Measurements from ENCODE around the gene TOX2. TPM values are rescaled to one million over a fixed set of nuclear protein-coding genes. Genes with fewer than 3 reads are reported as not detected.

TOX2 gene
- total RNA-seq, 2 experiments from 2014 or later: 1.5 to 1.9 TPM

- Mint-ChIP-seq H3K36me3 (ENCODE audit: low read depth) (no peaks in the 10 kb centered on the region), H3K4me1 (peaks cover 42% of the 10 kb centered on the region), H3K4me3 (no peak overlapping the region), H3K27ac (no peak overlapping the region), H3K27me3 (peaks cover 74% of the 10 kb centered on the region), H3K9me3 (no peaks in the 10 kb centered on the region)
- CTCF ChIA-PET: interaction anchor here (0.6 to 1.5 kb wide), 4 partner anchors 18 to 163 kb away, joined by 3 to 4 read pairs (median 4); no protein-coding TSS in a partner anchor
- POLR2A ChIA-PET: interaction anchor here (1.1 kb wide), 1 partner anchor 23 kb away, joined by 3 read pairs; no protein-coding TSS in a partner anchor
- no peak for DNase-seq
Observed at GRCh38 chr20:43919686-43920403, 5.2 kb downstream of the TOX2 start.

GRCh38 chr20:43920797-43921196 is 6.1 kb downstream of the TOX2 start:
- ChIA-PET POLR2A (interaction anchor here (1.1 kb wide), 1 partner anchor 22 kb away, joined by 3 read pairs; no protein-coding TSS in a partner anchor), CTCF (interaction anchor here (1.3 kb wide), 1 partner anchor 22 kb away, joined by 3 read pairs; no protein-coding TSS in a partner anchor)
- no peak overlapping the region for H3K27ac Mint-ChIP-seq
- H3K4me1 Mint-ChIP-seq: peaks cover 45% of the 10 kb centered on the region
- no peaks in the 10 kb centered on the region for H3K9me3 Mint-ChIP-seq
- DNase-seq: no peak
- H3K36me3 Mint-ChIP-seq (ENCODE audit: low read depth): no peaks in the 10 kb centered on the region
- H3K4me3 Mint-ChIP-seq: no peak overlapping the region
- peaks cover 73% of the 10 kb centered on the region for H3K27me3 Mint-ChIP-seq

- POLR2A ChIA-PET: interaction anchor here (1.1 kb wide), 1 partner anchor 22 kb away, joined by 3 read pairs; no protein-coding TSS in a partner anchor
- H3K27me3 Mint-ChIP-seq: peaks cover 74% of the 10 kb centered on the region
Observed at GRCh38 chr20:43921227-43921780, 6.7 kb downstream of the TOX2 start.

GRCh38 chr20:43922614-43923013 is 8.0 kb downstream of the TOX2 start:
- no peak for DNase-seq
- H3K9me3 Mint-ChIP-seq: no peaks in the 10 kb centered on the region
- H3K36me3 Mint-ChIP-seq (ENCODE audit: low read depth): no peaks in the 10 kb centered on the region
- no peak overlapping the region for H3K4me3 Mint-ChIP-seq
- peaks cover 47% of the 10 kb centered on the region for H3K4me1 Mint-ChIP-seq
- POLR2A ChIA-PET: no interaction called here
- H3K27ac Mint-ChIP-seq: no peak overlapping the region
- CTCF ChIA-PET: no interaction called here
- H3K27me3 Mint-ChIP-seq: peaks cover 71% of the 10 kb centered on the region

More at GRCh38 chr20:43921227-43921780, 6.7 kb downstream of the TOX2 start:
- Mint-ChIP-seq H3K36me3 (ENCODE audit: low read depth) (no peaks in the 10 kb centered on the region), H3K27ac (no peak overlapping the region), H3K9me3 (no peaks in the 10 kb centered on the region), H3K4me1 (peaks cover 49% of the 10 kb centered on the region), H3K4me3 (no peak overlapping the region)
- DNase-seq: no peak
- CTCF ChIA-PET: no interaction called here

- ChIA-PET POLR2A (no interaction called here), CTCF (no interaction called here)
- Mint-ChIP-seq H3K4me1 (peaks cover 50% of the 10 kb centered on the region), H3K4me3 (no peak overlapping the region), H3K9me3 (no peaks in the 10 kb centered on the region), H3K27ac (no peak overlapping the region), H3K27me3 (peaks cover 70% of the 10 kb centered on the region), H3K36me3 (ENCODE audit: low read depth) (no peaks in the 10 kb centered on the region)
- no peak for DNase-seq
Observed at GRCh38 chr20:43923322-43923721, 8.7 kb downstream of the TOX2 start.

GRCh38 chr20:43923917-43924316 is 9.3 kb downstream of the TOX2 start:
- Mint-ChIP-seq H3K36me3 (ENCODE audit: low read depth) (no peaks in the 10 kb centered on the region), H3K4me3 (no peak overlapping the region), H3K4me1 (peaks cover 50% of the 10 kb centered on the region), H3K9me3 (no peaks in the 10 kb centered on the region), H3K27me3 (peaks cover 67% of the 10 kb centered on the region), H3K27ac (no peak overlapping the region)
- ChIA-PET CTCF (interaction anchor here (0.9 kb wide), 1 partner anchor 13 kb away, joined by 3 read pairs; no protein-coding TSS in a partner anchor), POLR2A (no interaction called here)
- DNase-seq: no peak

GRCh38 chr20:43925215-43925614 is 10.6 kb downstream of the TOX2 start:
- CTCF ChIA-PET: interaction anchor here (1.0 to 1.6 kb wide), 2 partner anchors 9 to 20 kb away, joined by 3 to 4 read pairs; no protein-coding TSS in a partner anchor
- H3K36me3 Mint-ChIP-seq (ENCODE audit: low read depth): no peaks in the 10 kb centered on the region
- H3K4me1 Mint-ChIP-seq: peaks cover 50% of the 10 kb centered on the region
- no peak for DNase-seq
- POLR2A ChIA-PET: no interaction called here
- no peak overlapping the region for H3K27ac Mint-ChIP-seq
- no peaks in the 10 kb centered on the region for H3K9me3 Mint-ChIP-seq
- H3K27me3 Mint-ChIP-seq: peaks cover 63% of the 10 kb centered on the region
- H3K4me3 Mint-ChIP-seq: no peak overlapping the region

- H3K27ac Mint-ChIP-seq: no peak overlapping the region
- ChIA-PET CTCF (interaction anchor here (1.0 to 1.6 kb wide), 4 partner anchors 9 to 56 kb away, joined by 3 to 4 read pairs (median 4); no protein-coding TSS in a partner anchor), POLR2A (no interaction called here)
- no peak for DNase-seq
- H3K4me3 Mint-ChIP-seq: no peak overlapping the region
- H3K4me1 Mint-ChIP-seq: peaks cover 50% of the 10 kb centered on the region
- peaks cover 61% of the 10 kb centered on the region for H3K27me3 Mint-ChIP-seq
- no peaks in the 10 kb centered on the region for H3K9me3 Mint-ChIP-seq
- H3K36me3 Mint-ChIP-seq (ENCODE audit: low read depth): no peaks in the 10 kb centered on the region
Observed at GRCh38 chr20:43925801-43926200, 11.1 kb downstream of the TOX2 start.

- Mint-ChIP-seq H3K4me3 (no peak overlapping the region), H3K27ac (no peak overlapping the region), H3K27me3 (peaks cover 59% of the 10 kb centered on the region), H3K4me1 (peaks cover 45% of the 10 kb centered on the region), H3K36me3 (ENCODE audit: low read depth) (no peaks in the 10 kb centered on the region), H3K9me3 (no peaks in the 10 kb centered on the region)
- CTCF ChIA-PET: interaction anchor here (1.0 to 1.6 kb wide), 4 partner anchors 8 to 55 kb away, joined by 3 to 4 read pairs (median 4); no protein-coding TSS in a partner anchor
- POLR2A ChIA-PET: no interaction called here
- DNase-seq: no peak
Observed at GRCh38 chr20:43926287-43927050, 11.8 kb downstream of the TOX2 start.

GRCh38 chr20:43931976-43932375 is 17.3 kb downstream of the TOX2 start:
- Mint-ChIP-seq H3K27me3 (peaks cover 50% of the 10 kb centered on the region), H3K4me1 (peaks cover 2% of the 10 kb centered on the region), H3K4me3 (no peak overlapping the region), H3K27ac (no peak overlapping the region), H3K36me3 (ENCODE audit: low read depth) (no peaks in the 10 kb centered on the region), H3K9me3 (no peaks in the 10 kb centered on the region)
- ChIA-PET POLR2A (no interaction called here), CTCF (no interaction called here)
- no peak for DNase-seq

- H3K9me3 Mint-ChIP-seq: no peaks in the 10 kb centered on the region
- no peak for DNase-seq
- ChIA-PET POLR2A (no interaction called here), CTCF (interaction anchor here (0.9 to 1.4 kb wide), 3 partner anchors 9 to 33 kb away, joined by 3 to 4 read pairs (median 3); no protein-coding TSS in a partner anchor)
- H3K27ac Mint-ChIP-seq: no peak overlapping the region
- peaks cover 9% of the 10 kb centered on the region for H3K4me1 Mint-ChIP-seq
- H3K4me3 Mint-ChIP-seq: no peak overlapping the region
- H3K27me3 Mint-ChIP-seq: peaks cover 45% of the 10 kb centered on the region
- no peaks in the 10 kb centered on the region for H3K36me3 Mint-ChIP-seq (ENCODE audit: low read depth)
Observed at GRCh38 chr20:43934833-43935232, 20.2 kb downstream of the TOX2 start.

- DNase-seq: no peak
- POLR2A ChIA-PET: no interaction called here
- Mint-ChIP-seq H3K36me3 (ENCODE audit: low read depth) (no peaks in the 10 kb centered on the region), H3K4me1 (peaks cover 22% of the 10 kb centered on the region), H3K9me3 (no peaks in the 10 kb centered on the region), H3K27ac (no peak overlapping the region), H3K4me3 (no peak overlapping the region), H3K27me3 (peaks cover 51% of the 10 kb centered on the region)
- CTCF ChIA-PET: interaction anchor here (0.8 to 1.5 kb wide), 5 partner anchors 8 to 34 kb away, joined by 3 to 4 read pairs (median 3); no protein-coding TSS in a partner anchor
Observed at GRCh38 chr20:43936104-43936770, 21.6 kb downstream of the TOX2 start.

Data from activated CD4-positive, alpha-beta T cell treated with anti-CD3 and anti-CD28 coated beads, Interleukin-2, amount 10 ng/mL, durations not matched to agents 7 days and 5 days (primary cell).